Non-pigmented ciliary epithelial cell (primary cell): ENCODE data around the gene NR0B1.

Experiments
- DNase-seq: peaks from one replicate; pipeline ENCODE4 v3.0.0-alpha.2; 2010; ENCODE audit warnings: low read depth

NR0B1 gene

GRCh38 chrX:30309139-30309571 is at the start of gene NR0B1:
TSS of gene NR0B1 (minus strand) at chrX:30309390. CDS start at chrX:30309363, 27 bp downstream.
- no peak for DNase-seq

DNA sequence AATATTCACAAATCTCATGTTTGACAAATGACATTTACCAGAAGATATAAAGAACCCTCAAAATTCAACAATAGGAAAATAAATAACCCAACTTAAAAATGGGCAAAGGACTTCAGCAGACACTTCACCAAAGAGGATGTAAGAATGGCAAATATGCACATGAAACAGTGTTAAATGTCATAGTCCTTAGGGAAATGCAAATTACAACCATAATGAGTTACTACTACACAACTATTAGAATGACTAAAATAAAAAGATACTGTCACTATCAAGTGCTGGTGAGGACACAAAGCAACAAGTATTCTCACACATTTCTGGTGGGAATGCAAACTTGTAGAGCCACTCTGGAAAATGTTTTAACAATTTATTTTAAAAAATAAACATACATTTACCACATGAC is 40.8 kb upstream of the NR0B1 start:
- no peak for DNase-seq

DNA sequence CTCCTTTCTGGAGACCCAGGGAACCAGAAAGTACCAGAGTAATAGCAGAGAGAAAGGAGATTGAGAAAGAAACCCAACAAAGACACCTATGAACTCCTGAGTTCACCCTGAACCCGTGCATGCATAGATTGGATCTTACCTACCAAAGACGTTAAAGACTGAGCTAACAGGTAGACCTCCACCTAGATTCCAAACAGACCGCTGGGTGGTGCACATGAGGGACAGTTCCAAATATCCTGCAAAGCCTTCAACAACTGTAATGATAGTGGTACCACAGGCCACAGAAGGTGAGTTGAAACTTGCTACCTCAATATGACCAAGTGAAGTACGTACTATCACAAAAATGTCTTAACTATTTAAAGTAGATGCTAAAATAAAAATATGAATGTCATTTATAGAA is 34.0 kb upstream of the NR0B1 start:
- no peak for DNase-seq

DNA sequence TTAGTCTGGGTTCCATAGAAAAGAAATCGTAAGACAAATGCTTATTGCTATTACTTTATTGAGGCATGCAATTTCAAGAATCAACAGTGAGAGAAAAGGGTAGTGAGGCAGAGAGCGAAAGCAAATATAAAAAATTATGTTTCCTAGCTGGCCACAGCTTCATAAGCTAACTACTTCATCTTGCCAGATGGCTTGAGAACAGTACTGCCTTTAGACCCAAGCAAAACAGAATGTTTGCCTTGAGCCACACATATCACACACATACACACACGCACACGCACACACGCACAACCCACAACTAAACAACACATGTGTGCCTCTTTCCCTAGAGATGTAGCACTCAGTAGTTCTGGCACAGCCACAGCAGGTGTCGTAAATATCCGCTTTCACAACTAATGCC is 31.6 kb upstream of the NR0B1 start:
- no peak for DNase-seq

DNA sequence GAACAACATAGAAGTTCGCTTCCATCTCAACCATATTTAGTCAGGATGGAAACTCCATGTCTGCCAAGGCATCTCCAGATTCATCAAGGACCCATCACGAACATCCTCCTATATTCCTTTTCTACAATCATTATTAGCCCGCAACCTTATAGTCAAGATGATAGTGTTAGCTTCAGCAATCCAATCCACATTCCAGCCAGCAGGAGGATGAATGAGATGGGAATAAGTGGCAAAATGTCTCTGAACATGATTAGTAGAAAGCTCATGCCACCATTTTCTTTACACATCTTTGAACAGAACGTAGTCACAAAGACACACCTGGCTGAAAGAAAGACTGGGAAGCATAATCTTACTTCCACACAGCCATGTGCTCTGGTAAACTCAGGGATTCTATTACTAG is 18.6 kb upstream of the NR0B1 start:
- no peak for DNase-seq

- DNase-seq, result no peak
Measured at GRCh38 chrX:30317308-30317707, 8.1 kb upstream of the NR0B1 start.

DNA sequence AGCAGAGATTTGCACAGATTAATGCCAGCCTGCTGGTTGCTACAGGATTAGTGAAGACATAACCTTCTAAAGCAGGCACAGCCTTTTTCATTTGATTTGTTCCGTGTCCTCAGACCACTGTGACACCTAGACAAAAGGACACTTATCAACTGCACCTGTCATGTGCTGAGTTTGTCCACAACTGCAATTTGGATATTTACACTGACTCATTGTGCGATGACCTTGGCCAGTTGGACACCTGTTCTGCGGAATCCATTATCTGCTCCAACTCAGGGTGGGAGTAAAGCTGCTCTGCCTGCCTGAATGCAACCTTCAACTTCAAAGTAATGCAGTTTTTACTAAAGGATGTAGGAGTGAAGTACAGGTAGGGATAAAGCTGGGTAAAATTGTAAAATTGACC is 4.1 kb upstream of the NR0B1 start:
- no peak for DNase-seq

DNA sequence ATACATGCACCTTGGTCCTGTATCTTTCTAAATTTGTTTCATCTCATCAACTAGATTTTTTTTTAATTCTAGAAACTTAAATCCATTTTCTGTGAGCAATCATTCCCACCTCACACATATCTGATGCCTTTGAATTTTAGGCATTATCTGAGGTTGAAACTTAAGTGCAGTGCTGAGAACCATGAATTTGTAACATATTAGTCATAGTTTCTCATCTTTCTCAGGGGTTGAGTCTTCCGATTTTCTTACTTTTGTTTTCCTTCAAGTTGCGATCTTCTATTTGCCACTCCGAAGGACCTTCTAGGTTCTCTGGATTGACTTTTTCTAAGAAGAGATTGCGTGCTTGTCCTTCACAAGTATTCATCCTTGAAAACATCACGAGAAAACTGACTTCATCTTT is 3.7 kb upstream of the NR0B1 start:
- no peak for DNase-seq

DNA sequence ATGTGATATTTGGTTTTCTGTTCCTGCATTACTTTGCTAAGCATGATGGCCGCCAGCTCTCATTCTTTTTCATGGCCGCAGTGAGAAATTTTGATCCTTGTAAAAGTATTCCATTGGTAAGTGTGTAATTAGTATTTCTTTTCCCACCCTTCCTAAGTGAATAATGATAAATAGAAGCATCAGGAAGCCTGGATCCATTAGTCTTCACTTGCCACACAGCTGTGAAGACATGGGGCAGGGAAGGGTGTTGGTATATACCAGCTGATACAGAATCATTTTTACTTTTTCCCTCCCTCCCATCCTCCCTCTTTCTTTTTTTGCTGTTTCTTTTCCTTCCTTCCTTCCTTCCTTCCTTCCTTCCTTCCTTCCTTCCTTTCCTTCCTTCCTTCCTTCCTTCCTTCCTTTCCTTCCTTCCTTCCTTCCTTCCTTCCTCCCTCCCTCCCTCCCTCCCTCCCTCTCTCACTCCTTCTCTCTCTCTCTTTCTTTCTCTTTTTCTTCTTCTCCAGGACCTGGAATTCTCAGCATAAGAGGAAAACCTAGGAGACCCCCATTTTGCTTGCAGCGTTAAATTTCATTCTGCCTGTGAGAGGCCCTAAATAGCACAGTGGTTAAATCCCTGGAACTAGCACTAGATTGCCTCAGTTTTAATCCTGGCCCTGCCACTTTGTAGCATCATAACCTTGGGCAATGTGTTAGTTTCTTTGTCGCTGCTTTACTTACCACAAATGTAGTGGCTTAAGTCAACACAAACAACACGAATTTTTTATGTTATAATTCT is 1.4 kb upstream of the NR0B1 start:
- no peak for DNase-seq

DNA sequence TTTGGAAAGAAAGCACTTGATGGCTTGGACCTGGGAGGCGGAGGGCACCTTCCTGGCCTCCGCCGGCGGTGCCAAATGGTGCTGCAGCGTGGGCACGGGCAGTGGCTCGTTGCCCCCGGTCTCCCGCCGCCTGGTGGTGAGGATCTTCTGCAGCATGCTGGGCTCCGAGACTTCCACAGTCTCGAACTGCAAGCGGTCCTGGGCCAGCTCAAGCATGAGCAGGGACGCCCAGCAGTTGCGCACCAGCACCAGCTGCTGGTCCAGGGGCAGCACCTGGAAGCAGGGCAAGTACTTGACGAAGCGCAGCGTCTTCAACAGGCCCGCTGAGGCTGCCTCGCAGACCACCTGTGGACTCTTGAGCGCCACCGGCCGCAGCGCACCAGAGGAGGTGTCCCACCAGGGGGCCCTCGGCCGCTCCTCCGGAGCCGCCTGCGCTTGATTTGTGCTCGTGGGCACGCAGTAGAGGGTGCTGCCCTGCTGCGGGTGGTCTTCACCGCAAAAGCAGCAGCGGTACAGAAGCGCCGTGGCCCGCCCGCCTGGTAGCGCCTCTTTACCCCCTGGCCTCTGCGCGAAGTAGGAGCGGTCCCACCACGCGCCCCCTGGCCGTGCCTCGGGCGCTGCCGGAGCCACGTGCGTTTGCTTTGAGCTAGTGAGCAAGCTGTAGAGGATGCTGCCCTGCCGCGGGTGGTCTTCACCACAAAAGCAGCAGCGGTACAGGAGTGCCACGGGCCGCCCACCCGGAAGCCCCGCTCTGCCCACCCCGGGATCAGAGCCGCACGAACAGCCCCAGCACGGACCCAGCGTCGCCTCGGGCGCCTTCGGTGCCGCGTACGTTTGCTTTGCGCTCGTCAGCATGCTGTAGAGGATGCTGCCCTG is 689 bp downstream of the NR0B1 start:
- DNase-seq, result no peak

- DNase-seq, result no peak
Measured at GRCh38 chrX:30307466-30307865, 1.7 kb downstream of the NR0B1 start.

- DNase-seq, result no peak
Measured at GRCh38 chrX:30304866-30305265, 4.3 kb downstream of the NR0B1 start.

GRCh38 chrX:30302956-30303355 is 6.2 kb downstream of the NR0B1 start:
- DNase-seq, result no peak

DNA sequence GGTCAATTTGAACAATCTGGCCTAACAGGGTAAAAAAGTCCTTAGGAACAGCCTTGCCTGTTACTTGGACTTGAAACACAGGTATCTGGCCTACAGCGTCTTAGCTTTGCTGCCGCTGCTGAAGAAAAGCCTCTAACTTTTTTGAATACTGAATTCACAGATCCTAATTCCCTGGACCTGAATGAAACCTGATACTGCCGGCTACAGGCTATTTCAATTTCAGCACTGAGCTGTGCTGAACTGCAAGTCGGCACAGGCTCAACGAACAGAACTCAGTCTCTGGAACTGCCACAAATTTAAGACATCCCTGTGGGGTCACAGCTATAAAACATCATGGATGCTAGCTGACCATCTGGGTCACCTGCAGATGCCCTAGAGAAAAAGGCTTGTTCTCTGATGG is 7.2 kb downstream of the NR0B1 start:
- DNase-seq, result no peak

DNA sequence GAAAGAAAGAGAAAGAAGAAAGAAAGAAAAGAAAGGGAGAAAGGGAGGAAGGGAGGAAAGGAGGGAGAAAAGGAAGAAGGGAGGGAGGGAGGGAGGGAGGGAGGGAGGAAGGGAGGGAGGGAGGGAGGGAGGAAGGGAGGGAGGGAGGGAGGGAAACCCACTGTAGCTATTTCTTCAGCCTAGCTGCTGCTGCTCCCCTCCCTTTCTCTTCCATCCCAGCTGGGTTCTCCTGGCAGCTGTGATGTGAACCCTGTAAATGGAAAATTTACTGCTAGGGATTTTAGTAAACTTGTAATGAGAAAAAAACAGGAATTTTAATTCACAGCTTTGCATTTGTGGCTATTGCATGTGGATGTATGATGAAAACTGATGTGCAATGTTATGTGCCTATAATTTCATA is 8.0 kb downstream of the NR0B1 start:
- no peak for DNase-seq

GRCh38 chrX:30296408-30297254 is 12.6 kb downstream of the NR0B1 start:
- DNase-seq, result no peak

DNA sequence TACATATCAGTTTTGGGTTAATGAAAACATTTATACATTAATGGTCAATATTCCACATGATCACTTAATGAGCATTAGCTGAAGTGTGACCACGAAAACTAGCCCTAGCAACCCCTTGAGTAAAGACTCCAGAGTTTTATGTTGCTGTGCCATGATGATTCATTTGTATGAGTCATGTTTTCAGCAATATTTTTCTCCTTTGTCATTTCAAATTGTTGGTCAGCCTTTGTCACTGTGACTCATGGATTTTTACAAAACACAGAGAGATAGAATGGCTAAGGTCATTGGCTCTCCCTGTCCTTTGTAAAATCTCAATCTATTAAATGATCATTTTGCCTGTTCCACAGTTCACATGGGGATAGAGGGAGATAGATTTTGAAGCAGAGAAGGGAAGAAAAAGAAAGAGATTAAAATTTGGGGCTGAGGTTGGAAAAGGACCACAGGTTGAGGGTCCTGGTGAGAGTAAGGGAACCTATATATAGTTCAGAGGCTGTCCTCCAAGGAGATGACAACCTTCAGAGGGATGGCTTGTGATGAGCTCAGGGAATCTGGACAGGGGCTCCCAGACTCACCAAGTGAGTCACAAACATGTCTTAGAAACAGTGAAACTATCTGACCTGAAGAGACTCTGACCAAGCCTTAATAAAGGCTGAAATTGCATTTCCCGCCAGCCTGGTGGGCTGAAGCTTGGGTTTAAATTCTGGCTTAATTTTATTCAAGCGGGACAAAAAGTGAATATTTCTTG is 25.6 kb downstream of the NR0B1 start:
- DNase-seq, result peak; percentile 62

DNA sequence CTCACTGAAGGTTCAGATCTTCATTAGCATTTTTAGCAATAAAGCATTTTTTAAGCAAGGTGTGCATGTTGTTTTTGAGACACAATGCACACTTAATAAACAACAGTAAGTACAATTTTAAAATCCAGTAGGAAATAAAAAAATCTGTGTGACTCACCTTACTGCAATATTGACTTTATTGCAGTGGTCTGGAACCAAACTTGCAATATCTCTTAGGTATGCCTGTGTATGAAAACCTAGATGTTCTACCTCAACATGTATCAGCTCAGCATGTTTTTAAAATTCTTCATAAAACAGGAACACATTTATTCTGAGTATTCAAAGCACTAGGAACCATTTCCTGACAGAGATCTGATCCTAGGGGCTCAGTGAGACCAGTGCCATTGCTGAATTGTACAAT is 26.7 kb downstream of the NR0B1 start:
- no peak for DNase-seq

GRCh38 chrX:30280428-30280827 is 28.8 kb downstream of the NR0B1 start:
- no peak for DNase-seq

GRCh38 chrX:30278365-30278764 is 30.8 kb downstream of the NR0B1 start:
- DNase-seq, result no peak

DNA sequence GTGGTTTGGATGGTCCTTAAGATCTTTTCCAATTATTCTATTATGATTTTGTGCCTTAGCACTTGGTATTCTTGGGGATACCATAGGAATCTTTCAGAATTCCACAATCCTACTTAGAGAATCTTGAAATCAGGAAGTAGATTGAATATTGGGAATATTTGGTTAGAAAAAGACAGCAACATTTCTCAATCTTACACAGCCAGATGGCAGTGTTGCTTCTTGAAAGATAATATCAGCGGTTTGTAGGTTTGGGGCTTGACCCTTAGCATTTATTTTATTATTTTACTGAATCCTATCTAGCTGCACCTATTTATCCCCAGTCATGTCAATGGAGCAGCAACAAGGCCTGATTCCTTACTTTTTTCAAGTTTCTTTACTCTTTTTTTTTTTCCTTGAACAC is 33.7 kb downstream of the NR0B1 start:
- DNase-seq, result no peak

DNA sequence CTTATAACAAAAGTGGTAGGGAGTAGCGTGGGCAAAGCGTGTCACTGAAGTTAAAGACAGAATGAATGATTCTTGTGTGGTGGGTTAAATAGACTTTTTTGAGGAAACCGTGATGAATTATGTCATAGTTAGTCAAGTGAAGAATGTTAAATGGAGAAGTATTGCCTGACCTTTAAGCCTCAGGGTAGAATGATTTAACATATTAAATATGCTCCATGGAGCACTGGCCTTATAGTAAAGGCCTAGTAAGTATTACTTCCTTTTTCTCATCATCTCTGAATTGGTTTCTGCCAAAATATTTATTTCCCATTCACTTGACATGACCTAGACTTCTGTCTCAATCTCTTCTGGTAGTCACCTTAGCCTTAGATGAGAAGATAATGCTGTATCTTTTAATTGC is 38.6 kb downstream of the NR0B1 start:
- DNase-seq, result no peak
